Psoas muscle (tissue), 8 donors: ENCODE measurements around the gene SEC14L1. TPM values are rescaled to one million over a fixed set of nuclear protein-coding genes. Genes with fewer than 3 reads are reported as not detected.
A peak's percentile ranks its signal among the peaks of the same experiment; 100 is the strongest.
"Not testable (repeated sequence)": the region's sequence is repeated elsewhere in the genome, so short reads cannot be mapped to it uniquely, and the experiment has no call there.

ENCODE experiments used
- ATAC-seq, 4 donors: fragments of 200-7000 bp; cut with Tn5 transposase; one replicate each; pipeline ENCODE4 v1.9.1; 2020; ENCODE audit warnings: moderate library complexity in 3 of 4, mild to moderate bottlenecking in 2 of 4
- DNase-seq, 2 donors: peaks; one replicate each; pipeline ENCODE4 v3.0.0-alpha.2; 2020
- H3K27ac ChIP-seq: fragments of 200-600 bp; one replicate; pipeline ENCODE4 v1.8.0; 2022
- H3K27me3 ChIP-seq, 3 donors: fragments of 200-600 bp in 1 of 3; one replicate each; pipeline versions ENCODE4 v1.6.1 to v1.8.0; 2013 to 2022; ENCODE audit warnings: low read length in 2 of 3, mild to moderate bottlenecking in 2 of 3, moderate library complexity in 1 of 3; ENCODE audit not compliant: insufficient read depth in 3 of 3
- H3K36me3 ChIP-seq, 2 donors: fragments of 200-600 bp in 1 of 2; one replicate each; pipeline versions ENCODE4 v1.6.1 to v1.8.0; 2013 to 2022; ENCODE audit warnings: low read depth in 1 of 2, mild to moderate bottlenecking in 1 of 2, moderate library complexity in 1 of 2; ENCODE audit not compliant: insufficient read depth in 1 of 2
- H3K4me1 ChIP-seq: fragments of 200-600 bp; one replicate; pipeline ENCODE4 v1.8.0; 2022
- H3K4me3 ChIP-seq: fragments of 200-600 bp; one replicate; pipeline ENCODE4 v1.8.0; 2022; ENCODE audit warnings: mild to moderate bottlenecking
- H3K9me3 ChIP-seq: fragments of 200-600 bp; one replicate; pipeline ENCODE4 v1.8.0; 2022
- WGBS, 3 donors: extraction: QIAGEN DNeasy Blood & Tissue Kit; methylation state at CpG; one replicate each; pipeline versions ENCODE4 v1.1.6 to v1.1.7; 2013; 5-methylcytosine and 5-hydroxymethylcytosine counted together
- intact Hi-C, 2 donors: fragments of 100-400 bp; cut with DNase I; formaldehyde crosslinking; loops; one replicate each; pipeline versions ENCODE4 v1.11.0 to v1.14.2; 2022
- polyA plus RNA-seq, 3 donors: library from polyadenylated mRNA; stranded (reverse); fragments of 200-250 nt; gene quantifications; one replicate each; pipeline ENCODE4 v1.2.3, GENCODE V29; 2013
- total RNA-seq, 4 donors: library from RNA; stranded (reverse); fragmentation: NEBNext Ultra II Directional in 2 of 4; extraction: Animal tissue kit (Norgen Biotek cat#: 25700) in 2 of 4; gene quantifications; one replicate each; pipeline versions ENCODE4 v1.2.1 to v1.2.4, GENCODE V29; 2021 to 2023
- TF ChIP-seq, protein P1 (sequence below): fragments of 200-600 bp; IDR thresholded peaks from one replicate; pipeline ENCODE4 v1.8.0; 2022; ENCODE audit warnings: antibody characterized with exemption
- donor health status: healthy with polysubstance abuse.
- donor health status: DM: no; HTN: no; CAD: no; lungs with moderate emphysema.
- donor health status: Bipolar disorder and iron deficiency.
- donor health status: healthy.
- donor health status: DM: yes; HTN: yes; CAD: no.
- donor health status: DM: no; HTN: no; CAD: no.
- donor health status: DM: no; HTN: no; CAD: no.
- donor health status: DM: yes; HTN: yes; CAD: no.

The SEC14L1 gene
- total and polyA plus RNA-seq, 7 donors: 38.6 to 98.9 (median 69.1) TPM

DNA sequence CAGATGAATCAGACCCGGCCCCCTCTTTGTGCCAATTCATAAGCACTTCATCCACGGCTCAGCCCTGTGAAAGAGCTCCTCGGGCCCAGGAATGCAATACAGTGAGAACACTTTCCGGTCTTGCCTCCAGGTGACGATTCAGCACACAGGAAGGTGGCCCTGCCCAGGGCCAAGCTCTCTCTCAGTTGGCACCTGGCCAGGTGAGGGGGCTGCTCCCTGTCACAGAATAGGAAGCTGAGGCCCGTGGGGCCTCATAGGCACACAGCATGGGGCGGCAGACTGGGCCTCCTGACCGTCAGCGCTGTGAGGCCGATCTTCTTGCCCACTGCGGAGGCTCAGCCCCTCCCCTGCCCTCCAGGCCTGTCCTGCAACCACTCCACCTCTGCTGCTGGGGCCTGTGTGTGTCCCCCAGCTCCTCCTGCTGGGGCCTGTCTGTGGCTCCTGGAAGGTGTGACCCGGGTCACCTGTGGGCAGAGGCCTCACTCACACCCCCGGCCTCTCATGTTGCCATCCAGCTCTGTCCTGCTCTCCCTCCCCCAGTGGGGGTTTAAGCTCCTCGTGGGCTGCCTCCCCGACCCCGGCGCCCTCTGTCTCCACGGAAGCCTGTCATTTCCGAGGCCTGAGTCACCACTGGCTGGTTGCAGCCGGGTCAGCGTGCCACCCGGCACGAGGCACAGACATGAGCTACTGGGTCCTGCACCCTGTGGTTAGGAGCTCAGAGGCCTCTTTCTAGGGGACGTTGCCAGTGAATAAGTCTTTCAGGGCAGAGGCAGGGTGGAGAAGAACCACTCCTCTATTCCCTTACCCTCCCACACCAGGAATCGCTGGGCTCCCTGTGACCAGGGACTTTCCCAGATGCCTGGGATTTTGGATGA is 114.4 kb downstream of the SEC14L1 start:
- Histone ChIP-seq H3K4me3 (no peak overlapping the region), H3K4me1 (no peaks in the 10 kb centered on the region), H3K9me3 (no peaks in the 10 kb centered on the region), H3K27ac (no peak overlapping the region), H3K27me3 (peaks cover 0 to 7% (median 4%) of the 10 kb centered on the region in 3 donors), H3K36me3 (no peaks in the 10 kb centered on the region)
- 55 to 71% (median 58%) methylated on average over 25 of the region's 25 CpGs for WGBS, 3 donors
- TF ChIP-seq, protein P1, sequence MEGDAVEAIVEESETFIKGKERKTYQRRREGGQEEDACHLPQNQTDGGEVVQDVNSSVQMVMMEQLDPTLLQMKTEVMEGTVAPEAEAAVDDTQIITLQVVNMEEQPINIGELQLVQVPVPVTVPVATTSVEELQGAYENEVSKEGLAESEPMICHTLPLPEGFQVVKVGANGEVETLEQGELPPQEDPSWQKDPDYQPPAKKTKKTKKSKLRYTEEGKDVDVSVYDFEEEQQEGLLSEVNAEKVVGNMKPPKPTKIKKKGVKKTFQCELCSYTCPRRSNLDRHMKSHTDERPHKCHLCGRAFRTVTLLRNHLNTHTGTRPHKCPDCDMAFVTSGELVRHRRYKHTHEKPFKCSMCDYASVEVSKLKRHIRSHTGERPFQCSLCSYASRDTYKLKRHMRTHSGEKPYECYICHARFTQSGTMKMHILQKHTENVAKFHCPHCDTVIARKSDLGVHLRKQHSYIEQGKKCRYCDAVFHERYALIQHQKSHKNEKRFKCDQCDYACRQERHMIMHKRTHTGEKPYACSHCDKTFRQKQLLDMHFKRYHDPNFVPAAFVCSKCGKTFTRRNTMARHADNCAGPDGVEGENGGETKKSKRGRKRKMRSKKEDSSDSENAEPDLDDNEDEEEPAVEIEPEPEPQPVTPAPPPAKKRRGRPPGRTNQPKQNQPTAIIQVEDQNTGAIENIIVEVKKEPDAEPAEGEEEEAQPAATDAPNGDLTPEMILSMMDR: no peak
- DNase-seq (no peak), ATAC-seq (peak in 3 of 4 donors; percentile 52 to 59 (median 57))
- intact Hi-C loops: no loop called here

DNA sequence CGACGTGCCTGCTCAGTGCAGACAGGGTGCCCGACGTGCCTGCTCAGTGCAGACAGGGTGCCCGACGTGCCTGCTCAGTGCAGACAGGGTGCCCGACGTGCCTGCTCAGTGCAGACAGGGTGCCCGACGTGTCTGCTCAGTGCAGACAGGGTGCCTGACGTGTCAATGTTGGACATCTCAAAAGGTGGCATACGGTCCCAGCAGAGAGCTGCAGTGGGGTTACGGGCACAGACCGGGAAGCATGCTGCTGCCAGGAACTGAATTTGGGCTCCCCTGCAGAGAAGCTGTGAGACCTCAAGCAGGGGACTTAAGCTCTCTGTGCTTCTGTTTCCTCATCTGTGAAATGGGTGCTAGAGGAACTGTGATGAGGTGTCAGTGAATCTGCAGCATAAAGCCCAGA is 115.2 kb downstream of the SEC14L1 start:
- H3K9me3 ChIP-seq, intact Hi-C loops, ATAC-seq, H3K36me3 ChIP-seq, H3K4me3 ChIP-seq, H3K27me3 ChIP-seq, H3K4me1 ChIP-seq, H3K27ac ChIP-seq, DNase-seq: not testable (repeated sequence)
- WGBS, 3 donors: 85 to 91% (median 86%) methylated on average over 8 to 14 of the region's 14 CpGs

DNA sequence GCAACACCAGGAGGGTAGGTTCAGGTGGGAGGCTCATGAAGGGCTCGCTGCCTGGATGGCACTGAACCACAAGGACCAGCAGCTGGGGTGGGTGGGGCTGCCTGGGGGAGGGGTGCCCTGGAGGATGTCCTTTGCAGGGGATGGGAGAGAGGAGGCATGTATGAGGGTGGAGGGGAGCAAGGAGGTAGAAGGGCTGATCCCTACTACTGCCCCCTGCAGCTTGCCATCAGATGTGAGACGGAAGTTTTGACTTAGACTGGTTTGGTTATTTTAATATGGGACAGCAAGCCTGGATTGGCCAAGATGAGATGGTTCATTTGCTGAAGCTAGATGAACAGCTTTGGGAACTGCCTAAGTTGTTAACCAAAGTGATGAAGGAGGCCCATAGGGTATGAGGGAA is 115.9 kb downstream of the SEC14L1 start:
- H3K9me3 ChIP-seq: no peaks in the 10 kb centered on the region
- 69 to 71% (median 71%) methylated on average over 2 of the region's 2 CpGs for WGBS, 3 donors
- DNase-seq: no peak
- no peak overlapping the region for H3K27ac ChIP-seq
- no peaks in the 10 kb centered on the region for H3K36me3 ChIP-seq
- H3K4me3 ChIP-seq: no peak overlapping the region
- TF ChIP-seq, protein P1: no peak
- ATAC-seq: no peak
- intact Hi-C loops: no loop called here
- H3K4me1 ChIP-seq: no peaks in the 10 kb centered on the region
- H3K27me3 ChIP-seq: peaks cover 0 to 7% (median 4%) of the 10 kb centered on the region in 3 donors

DNA sequence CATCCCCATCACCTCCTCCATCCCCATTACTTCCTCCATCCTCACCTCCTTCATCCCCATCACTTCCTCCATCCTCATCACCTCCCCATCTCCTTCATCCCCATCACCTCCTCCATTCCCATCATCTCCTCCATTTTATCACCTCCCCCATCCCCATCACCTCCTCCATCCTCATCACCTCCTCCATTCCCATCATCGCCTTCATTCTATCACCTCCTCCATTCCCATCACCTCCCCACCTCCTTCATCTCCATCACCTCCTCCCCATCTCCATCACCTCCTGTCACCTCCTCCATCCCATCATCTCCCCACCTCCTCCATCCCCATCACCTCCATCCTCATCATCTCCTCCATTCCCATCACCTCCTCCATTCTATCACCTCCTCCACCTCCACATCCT is 116.4 kb downstream of the SEC14L1 start:
- Histone ChIP-seq H3K27ac (no peak overlapping the region), H3K27me3 (peaks cover 0 to 7% (median 4%) of the 10 kb centered on the region in 3 donors), H3K4me1 (no peaks in the 10 kb centered on the region), H3K4me3 (no peak overlapping the region), H3K9me3 (no peaks in the 10 kb centered on the region), H3K36me3 (no peaks in the 10 kb centered on the region)
- intact Hi-C loops: no loop called here
- ATAC-seq: no peak
- TF ChIP-seq, protein P1: no peak
- WGBS, 3 donors: 97 to 100% (median 98%) methylated on average over 1 of the region's 1 CpG
- no peak for DNase-seq

DNA sequence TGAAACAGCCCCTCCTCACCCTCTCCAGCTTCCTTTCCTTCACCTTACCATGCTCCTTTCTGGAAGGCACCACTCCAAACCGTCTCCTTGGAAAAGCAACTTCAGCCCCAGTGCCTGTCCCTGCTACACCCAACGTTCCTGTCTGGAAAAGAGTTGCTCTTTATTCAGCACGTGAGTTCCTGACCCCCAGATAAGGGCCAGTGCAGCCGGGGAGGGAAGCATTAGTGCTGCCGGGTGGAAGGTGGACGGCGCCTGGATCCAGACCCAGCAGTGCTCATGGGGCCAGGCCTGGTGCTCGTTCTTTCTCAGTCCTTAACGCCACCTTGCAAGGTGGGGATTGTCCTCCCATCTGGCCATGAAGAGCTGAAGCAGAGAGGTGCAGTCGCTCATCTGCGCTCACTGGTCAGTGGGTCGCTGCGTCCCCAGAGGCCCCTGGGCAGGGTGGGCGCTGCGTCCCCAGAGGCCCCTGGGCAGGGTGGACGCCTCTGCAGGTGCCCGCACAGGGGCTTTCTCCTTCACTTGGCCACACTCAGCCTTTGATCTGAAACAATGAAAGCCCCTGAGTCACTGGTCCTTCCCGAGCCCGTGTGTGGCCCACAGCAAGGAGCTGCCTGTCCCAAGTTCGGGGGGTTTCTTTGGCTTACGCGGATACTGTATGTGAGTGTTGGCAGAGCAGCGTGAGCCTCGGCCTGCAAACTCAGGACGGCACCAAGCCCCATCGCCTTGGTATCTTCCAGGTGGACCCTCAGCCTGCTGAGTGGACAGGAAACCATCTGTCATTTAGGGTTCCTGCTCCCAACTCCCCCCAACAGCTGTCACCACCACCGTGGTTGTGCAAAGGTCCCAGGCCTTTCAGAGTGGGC is 117.1 kb downstream of the SEC14L1 start:
- TF ChIP-seq, protein P1: no peak
- no peaks in the 10 kb centered on the region for H3K36me3 ChIP-seq
- H3K4me3 ChIP-seq: no peak overlapping the region
- 79 to 83% (median 80%) methylated on average over 27 of the region's 27 CpGs for WGBS, 3 donors
- no peak for ATAC-seq
- no peaks in the 10 kb centered on the region for H3K9me3 ChIP-seq
- no peaks in the 10 kb centered on the region for H3K4me1 ChIP-seq
- H3K27ac ChIP-seq: no peak overlapping the region
- peaks cover 0 to 7% (median 4%) of the 10 kb centered on the region in 3 donors for H3K27me3 ChIP-seq
- no peak for DNase-seq
- intact Hi-C loops: no loop called here
